Activated CD4-positive, alpha-beta memory T cell treated with anti-CD3 and anti-CD28 coated beads, Interleukin-2, amount 10 ng/mL, durations not matched to agents 7 days and 5 days (primary cell): Measurements from ENCODE around the gene SPDYE18. TPM values are rescaled to one million over a fixed set of nuclear protein-coding genes. Genes with fewer than 3 reads are reported as not detected.
"Not testable (repeated sequence)": the region's sequence is repeated elsewhere in the genome, so short reads cannot be mapped to it uniquely, and the experiment has no call there.

Experiments
- CTCF ChIA-PET: fragments of 350-600 bp; sonication (Branson Sonifier 250); formaldehyde crosslinking; loops from one replicate; lab custom pipeline; 2021; ENCODE audit warnings: antibody characterized with exemption, inconsistent platforms; lab: Charles Lee
- POLR2A ChIA-PET: fragments of 350-600 bp; sonication (Branson Sonifier 250); formaldehyde crosslinking; loops from one replicate; lab custom pipeline; 2021; ENCODE audit warnings: antibody characterized with exemption; lab: Charles Lee
- DNase-seq: peaks from one replicate; pipeline ENCODE4 v3.0.0-alpha.2; 2020
- H3K27ac Mint-ChIP-seq: one replicate; pipeline ENCODE4 v1.8.0; 2021; ENCODE audit warnings: mild to moderate bottlenecking, mixed read lengths
- H3K27me3 Mint-ChIP-seq: one replicate; pipeline ENCODE4 v1.8.0; 2021; ENCODE audit warnings: mixed read lengths
- H3K36me3 Mint-ChIP-seq: one replicate; pipeline ENCODE4 v1.8.0; 2021; ENCODE audit warnings: low read depth, mixed read lengths
- H3K4me1 Mint-ChIP-seq: one replicate; pipeline ENCODE4 v1.8.0; 2021; ENCODE audit warnings: mixed read lengths
- H3K4me3 Mint-ChIP-seq: one replicate; pipeline ENCODE4 v1.8.0; 2021; ENCODE audit warnings: mild to moderate bottlenecking, mixed read lengths
- H3K9me3 Mint-ChIP-seq: one replicate; pipeline ENCODE4 v1.8.0; 2021; ENCODE audit warnings: mixed read lengths
- total RNA-seq, 2 experiments: library from RNA; stranded (reverse); gene quantifications; one replicate each; pipeline ENCODE4 v1.2.3, GENCODE V29; 2021

SPDYE18 gene
- 1 to 10 TPM; 1.0 to 1.4 TPM for total RNA-seq

- H3K27me3 Mint-ChIP-seq, H3K27ac Mint-ChIP-seq, CTCF ChIA-PET, H3K4me1 Mint-ChIP-seq, H3K9me3 Mint-ChIP-seq, H3K36me3 Mint-ChIP-seq, H3K4me3 Mint-ChIP-seq, POLR2A ChIA-PET, DNase-seq: not testable (repeated sequence)
These were observed at the start of gene SPDYE18 for GRCh38 chr7:77062557-77062956. Gene SPDYE18, minus strand, starts transcription at chr7:77062558. Its CDS starts 2,046 bp downstream, at chr7:77060512.

GRCh38 chr7:77108362-77108761 is 46.0 kb upstream of the SPDYE18 start:
- H3K27ac Mint-ChIP-seq, H3K4me3 Mint-ChIP-seq, CTCF ChIA-PET, DNase-seq, H3K4me1 Mint-ChIP-seq, H3K36me3 Mint-ChIP-seq, H3K27me3 Mint-ChIP-seq, POLR2A ChIA-PET, H3K9me3 Mint-ChIP-seq: not testable (repeated sequence)

- H3K36me3 Mint-ChIP-seq, H3K9me3 Mint-ChIP-seq, H3K27me3 Mint-ChIP-seq, CTCF ChIA-PET, H3K27ac Mint-ChIP-seq, POLR2A ChIA-PET, DNase-seq, H3K4me1 Mint-ChIP-seq, H3K4me3 Mint-ChIP-seq: not testable (repeated sequence)
These were observed 45.3 kb upstream of the SPDYE18 start for GRCh38 chr7:77107659-77108058.

GRCh38 chr7:77105904-77106303 is 43.5 kb upstream of the SPDYE18 start:
- not testable (repeated sequence) for H3K36me3 Mint-ChIP-seq

GRCh38 chr7:77102671-77103070 is 40.3 kb upstream of the SPDYE18 start:
- POLR2A ChIA-PET, H3K27me3 Mint-ChIP-seq, H3K27ac Mint-ChIP-seq, H3K36me3 Mint-ChIP-seq, H3K9me3 Mint-ChIP-seq, CTCF ChIA-PET, H3K4me3 Mint-ChIP-seq, DNase-seq, H3K4me1 Mint-ChIP-seq: not testable (repeated sequence)

More at GRCh38 chr7:77105904-77106303, 43.5 kb upstream of the SPDYE18 start:
- H3K4me1 Mint-ChIP-seq, H3K27ac Mint-ChIP-seq, POLR2A ChIA-PET, H3K9me3 Mint-ChIP-seq, H3K4me3 Mint-ChIP-seq, H3K27me3 Mint-ChIP-seq, CTCF ChIA-PET, DNase-seq: not testable (repeated sequence)

- H3K36me3 Mint-ChIP-seq, H3K4me1 Mint-ChIP-seq, POLR2A ChIA-PET: not testable (repeated sequence)
These were observed 38.8 kb upstream of the SPDYE18 start for GRCh38 chr7:77101187-77101586.

GRCh38 chr7:77100501-77100900 is 38.1 kb upstream of the SPDYE18 start:
- POLR2A ChIA-PET, H3K27ac Mint-ChIP-seq, DNase-seq, H3K36me3 Mint-ChIP-seq, H3K4me1 Mint-ChIP-seq, H3K27me3 Mint-ChIP-seq, H3K9me3 Mint-ChIP-seq, H3K4me3 Mint-ChIP-seq, CTCF ChIA-PET: not testable (repeated sequence)

More at GRCh38 chr7:77101187-77101586, 38.8 kb upstream of the SPDYE18 start:
- H3K27me3 Mint-ChIP-seq, CTCF ChIA-PET, DNase-seq, H3K4me3 Mint-ChIP-seq, H3K27ac Mint-ChIP-seq, H3K9me3 Mint-ChIP-seq: not testable (repeated sequence)

GRCh38 chr7:77092301-77092700 is 29.9 kb upstream of the SPDYE18 start:
- peaks cover 13% of the 10 kb centered on the region for H3K36me3 Mint-ChIP-seq
- POLR2A ChIA-PET, H3K27ac Mint-ChIP-seq, CTCF ChIA-PET, H3K4me1 Mint-ChIP-seq, H3K9me3 Mint-ChIP-seq, H3K4me3 Mint-ChIP-seq, DNase-seq, H3K27me3 Mint-ChIP-seq: not testable (repeated sequence)

GRCh38 chr7:77082192-77082591 is 19.8 kb upstream of the SPDYE18 start:
- H3K27ac Mint-ChIP-seq, CTCF ChIA-PET, H3K9me3 Mint-ChIP-seq, H3K36me3 Mint-ChIP-seq, H3K4me3 Mint-ChIP-seq, POLR2A ChIA-PET, DNase-seq, H3K27me3 Mint-ChIP-seq, H3K4me1 Mint-ChIP-seq: not testable (repeated sequence)

- H3K4me1 Mint-ChIP-seq, H3K27me3 Mint-ChIP-seq, H3K36me3 Mint-ChIP-seq, H3K27ac Mint-ChIP-seq, POLR2A ChIA-PET, H3K9me3 Mint-ChIP-seq, H3K4me3 Mint-ChIP-seq, DNase-seq, CTCF ChIA-PET: not testable (repeated sequence)
These were observed 17.9 kb upstream of the SPDYE18 start for GRCh38 chr7:77080236-77080635.

GRCh38 chr7:77079624-77080023 is 17.3 kb upstream of the SPDYE18 start:
- H3K27me3 Mint-ChIP-seq, POLR2A ChIA-PET, H3K4me3 Mint-ChIP-seq, H3K9me3 Mint-ChIP-seq, CTCF ChIA-PET, H3K36me3 Mint-ChIP-seq, H3K4me1 Mint-ChIP-seq, H3K27ac Mint-ChIP-seq, DNase-seq: not testable (repeated sequence)

- POLR2A ChIA-PET, H3K27me3 Mint-ChIP-seq, H3K9me3 Mint-ChIP-seq, DNase-seq, CTCF ChIA-PET, H3K27ac Mint-ChIP-seq, H3K4me3 Mint-ChIP-seq, H3K4me1 Mint-ChIP-seq: not testable (repeated sequence)
- peaks cover 15% of the 10 kb centered on the region for H3K36me3 Mint-ChIP-seq
These were observed 16.8 kb upstream of the SPDYE18 start for GRCh38 chr7:77079112-77079511.

- POLR2A ChIA-PET, H3K4me3 Mint-ChIP-seq, H3K27ac Mint-ChIP-seq, H3K27me3 Mint-ChIP-seq, DNase-seq, H3K4me1 Mint-ChIP-seq, H3K9me3 Mint-ChIP-seq, CTCF ChIA-PET: not testable (repeated sequence)
- peaks cover 17% of the 10 kb centered on the region for H3K36me3 Mint-ChIP-seq
These were observed 14.7 kb upstream of the SPDYE18 start for GRCh38 chr7:77077060-77077459.

- H3K27ac Mint-ChIP-seq, H3K4me1 Mint-ChIP-seq, H3K9me3 Mint-ChIP-seq, CTCF ChIA-PET, POLR2A ChIA-PET, DNase-seq, H3K4me3 Mint-ChIP-seq, H3K27me3 Mint-ChIP-seq: not testable (repeated sequence)
- H3K36me3 Mint-ChIP-seq = peaks cover 30% of the 10 kb centered on the region
These were observed 12.5 kb upstream of the SPDYE18 start for GRCh38 chr7:77074786-77075396.
